Colon (tissue), 2 donors: ENCODE results near the gene MTRF1.
"Not testable (repeated sequence)": the region's sequence is repeated elsewhere in the genome, so short reads cannot be mapped to it uniquely, and the experiment has no call there.

Experiments used
- FAIRE-seq: peaks from 2 replicates; lab custom pipeline; 2012; peaks lifted over from hg19 to GRCh38; lab: Jason Lieb, UNC
- donor health status: control.
- donor health status: control.

Gene MTRF1

GRCh38 chr13:41177616-41178015 lies 85.8 kb downstream of the MTRF1 start:
- no peak for FAIRE-seq

- FAIRE-seq = not testable (repeated sequence)
Observed at GRCh38 chr13:41175576-41175975, 87.8 kb downstream of the MTRF1 start.
